HG03196 (cell line): ENCODE data around the gene ADCY9.
A peak's percentile ranks its signal among the peaks of the same experiment; 100 is the strongest.

Source experiments
- ATAC-seq: cut with Tn5 transposase; IDR thresholded peaks from one replicate; pipeline ENCODE4 v1.9.1; 2021; ENCODE audit not compliant: unreplicated experiment

Gene ADCY9

GRCh38 chr16:4123616-4124300 lies 7.5 kb upstream of the ADCY9 start:
- no peak for ATAC-seq

DNA sequence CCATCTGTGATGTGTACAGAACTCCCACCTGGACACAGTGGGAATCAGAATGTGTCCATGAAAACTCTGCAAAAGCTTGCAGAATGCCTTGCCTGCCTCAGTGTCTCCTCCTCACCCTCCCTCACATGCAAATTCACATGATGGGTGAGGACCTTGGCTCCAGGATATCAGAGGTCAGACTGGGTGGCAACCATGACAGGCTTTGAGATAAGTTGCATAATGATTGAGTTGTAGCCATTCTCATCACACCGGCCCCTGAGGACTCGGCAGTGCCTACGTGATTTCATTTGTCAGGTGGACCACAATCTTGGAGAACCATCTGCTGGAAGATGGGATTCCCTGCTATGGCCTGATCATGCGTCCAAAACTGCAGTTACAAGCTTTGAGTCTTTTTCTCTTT lies 3.9 kb upstream of the ADCY9 start:
- ATAC-seq = no peak

DNA sequence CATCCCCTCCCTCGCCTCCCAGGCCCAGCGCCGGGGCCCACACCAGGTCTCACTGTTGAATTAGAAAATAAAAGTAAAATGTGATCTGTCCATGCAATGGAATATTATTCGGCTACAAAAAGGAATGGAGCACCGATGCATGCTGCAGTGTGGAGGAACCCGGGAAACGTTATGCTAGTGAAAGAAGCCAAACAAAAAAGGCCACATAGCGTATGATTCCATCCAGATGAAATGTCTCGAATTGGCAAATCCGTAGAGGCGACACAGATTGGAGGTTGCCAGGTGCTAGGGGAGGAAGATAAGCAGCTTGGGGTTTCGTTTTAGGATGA lies 972 bp upstream of the ADCY9 start:
- ATAC-seq = no peak

GRCh38 chr16:4115949-4116318 lies 308 bp downstream of the ADCY9 start:
- ATAC-seq = peak; percentile 13

- peak; percentile 14 for ATAC-seq
Measured at GRCh38 chr16:4115209-4115948, 863 bp downstream of the ADCY9 start.

- ATAC-seq = no peak
Measured at GRCh38 chr16:4114257-4115208, 1.7 kb downstream of the ADCY9 start.

- ATAC-seq = no peak
Measured at GRCh38 chr16:4113358-4114256, 2.6 kb downstream of the ADCY9 start.

GRCh38 chr16:4111748-4112696 lies 4.2 kb downstream of the ADCY9 start:
- ATAC-seq = no peak

GRCh38 chr16:4110680-4111079 lies 5.6 kb downstream of the ADCY9 start:
- no peak for ATAC-seq

DNA sequence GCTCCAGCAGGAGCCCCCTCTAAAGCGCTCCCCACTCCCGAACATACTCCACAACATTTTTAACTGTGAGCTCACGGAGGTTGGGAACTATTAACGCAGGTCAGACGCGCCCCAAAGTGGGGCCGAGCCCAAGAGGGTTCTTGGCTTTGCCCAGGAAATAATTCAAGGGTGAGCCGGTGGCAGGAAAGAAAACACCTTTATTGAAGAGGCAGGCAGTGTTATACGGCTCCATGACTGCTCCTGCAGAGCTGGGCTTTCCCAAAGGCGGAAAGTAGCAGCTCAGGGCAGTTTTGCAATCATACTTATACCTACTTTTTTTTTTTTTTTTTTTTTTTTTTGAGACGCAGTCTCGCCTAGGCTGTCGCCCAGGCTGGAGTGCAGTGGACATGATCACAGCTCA lies 6.2 kb downstream of the ADCY9 start:
- ATAC-seq = no peak

- ATAC-seq = no peak
Measured at GRCh38 chr16:4109250-4109736, 6.9 kb downstream of the ADCY9 start.

DNA sequence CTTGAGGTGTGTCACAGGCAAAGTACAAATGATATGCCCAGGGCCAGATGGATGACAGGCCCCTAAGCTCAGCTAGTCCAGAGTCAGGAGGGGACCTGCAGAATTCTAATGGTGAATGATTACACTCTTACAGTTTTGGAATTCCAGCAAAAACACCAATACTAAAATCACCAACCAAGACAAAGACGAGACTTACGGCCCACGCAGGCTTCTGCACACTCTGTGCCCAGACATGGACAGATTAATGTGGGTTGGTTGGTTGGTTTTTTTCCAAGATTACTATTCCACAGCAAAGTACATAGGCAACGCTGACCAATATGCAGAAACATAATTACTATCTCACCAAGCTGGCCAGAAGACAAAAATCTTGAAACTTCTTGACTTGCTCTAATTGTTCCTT lies 9.7 kb downstream of the ADCY9 start:
- no peak for ATAC-seq

DNA sequence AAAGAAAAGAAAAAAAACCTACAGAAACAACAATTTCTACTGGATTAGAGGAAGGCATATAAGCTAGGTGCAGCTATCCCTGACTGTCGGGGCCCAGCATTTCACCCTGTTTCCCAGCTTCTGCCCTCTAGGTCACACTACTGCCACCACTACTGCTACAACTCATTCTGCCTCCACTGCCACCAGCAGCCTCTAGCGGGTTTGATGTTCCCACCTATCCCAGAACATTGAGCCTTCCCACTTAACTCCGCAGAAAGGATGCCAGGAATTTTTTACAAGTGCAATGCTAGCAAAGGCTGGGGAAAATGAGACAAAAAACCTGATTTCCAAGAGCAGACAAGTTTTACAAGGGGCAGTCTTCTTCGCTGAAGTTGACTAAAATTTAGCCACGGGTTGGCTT lies 10.4 kb downstream of the ADCY9 start:
- ATAC-seq = no peak

- ATAC-seq = no peak
Measured at GRCh38 chr16:4103745-4104144, 12.5 kb downstream of the ADCY9 start.

- no peak for ATAC-seq
Measured at GRCh38 chr16:4101421-4102219, 14.6 kb downstream of the ADCY9 start.

DNA sequence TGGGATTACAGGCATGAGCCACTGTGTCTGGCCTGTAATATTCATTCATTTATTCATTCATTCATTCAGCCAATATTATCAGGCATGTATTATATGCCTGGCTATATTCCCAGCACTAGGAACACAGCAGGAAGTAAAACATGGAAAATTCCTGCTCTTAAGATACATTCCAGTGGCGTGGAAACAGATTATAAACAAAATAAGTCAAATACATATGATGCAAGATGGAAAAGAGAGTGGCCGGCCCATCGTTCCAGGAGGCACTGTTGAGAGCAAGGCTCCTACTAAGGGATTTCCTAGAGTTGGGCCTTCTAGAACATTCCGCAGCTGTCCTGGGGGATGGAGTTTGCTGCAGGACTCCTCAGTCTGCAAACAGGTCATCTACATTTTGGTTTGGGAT lies 17.7 kb downstream of the ADCY9 start:
- no peak for ATAC-seq

GRCh38 chr16:4097826-4098240 lies 18.4 kb downstream of the ADCY9 start:
- ATAC-seq = no peak

DNA sequence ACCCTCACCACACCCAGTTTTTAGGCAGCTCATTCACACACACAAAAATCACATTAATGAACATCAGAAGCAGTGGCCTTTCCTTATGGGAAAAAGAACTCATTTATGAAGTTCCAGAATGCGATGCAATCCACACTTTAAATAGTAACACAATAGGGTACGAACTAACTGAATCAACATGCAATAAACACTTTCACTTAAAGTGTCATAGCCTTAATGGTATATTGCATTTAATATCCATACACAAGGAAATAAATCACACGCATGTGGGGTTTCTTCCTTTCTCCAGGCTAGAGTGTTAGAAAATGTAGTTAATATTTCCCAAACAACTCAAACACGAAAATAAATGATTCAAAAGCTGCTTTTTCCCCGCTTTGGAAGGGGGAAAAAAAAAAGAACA lies 19.7 kb downstream of the ADCY9 start:
- no peak for ATAC-seq
